Gastrocnemius medialis (tissue), 4 donors: ENCODE results near the gene DOCK11.

Experiments
- CTCF ChIP-seq, 5 experiments: fragments of 450-650 bp in 3 of 5; fragments of 200-600 bp in 2 of 5; sonication (generic) in 2 of 5; IDR thresholded peaks in 4 of 5; conservative IDR thresholded peaks in 1 of 5; 1 replicate in 4 of 5; 2 replicates in 1 of 5; pipeline ENCODE4 v1.5.1; 2016 to 2019; ENCODE audit warnings: antibody characterized with exemption in 5 of 5, mild to moderate bottlenecking in 3 of 5, moderate library complexity in 3 of 5
- POLR2A ChIP-seq, 2 donors: fragments of 450-650 bp; IDR thresholded peaks; one replicate each; pipeline ENCODE4 v1.6.1; 2017; ENCODE audit warnings: antibody characterized with exemption in 2 of 2, mild to moderate bottlenecking in 2 of 2, moderate library complexity in 2 of 2

GRCh38 chrX:118718737-118719136, 223.1 kb downstream of the DOCK11 start:
- TF ChIP-seq CTCF (IDR thresholded peaks at IDR 0.05 in 4 of 5, conservative IDR thresholded peaks at IDR 0.05 in 1 of 5) (no peak), POLR2A (IDR thresholded peaks at IDR 0.05) (no peak)
